ENCODE data around the gene KRTAP19-8.

The KRTAP19-8 gene

GRCh38 chr21:31012133-31013089 is 25.9 kb downstream of the KRTAP19-8 start:
- no peak for DNase-seq (ENCODE audit: low spot score)

- no peak for DNase-seq (ENCODE audit: low spot score)
Measured at GRCh38 chr21:31011412-31011811, 26.9 kb downstream of the KRTAP19-8 start.

DNA sequence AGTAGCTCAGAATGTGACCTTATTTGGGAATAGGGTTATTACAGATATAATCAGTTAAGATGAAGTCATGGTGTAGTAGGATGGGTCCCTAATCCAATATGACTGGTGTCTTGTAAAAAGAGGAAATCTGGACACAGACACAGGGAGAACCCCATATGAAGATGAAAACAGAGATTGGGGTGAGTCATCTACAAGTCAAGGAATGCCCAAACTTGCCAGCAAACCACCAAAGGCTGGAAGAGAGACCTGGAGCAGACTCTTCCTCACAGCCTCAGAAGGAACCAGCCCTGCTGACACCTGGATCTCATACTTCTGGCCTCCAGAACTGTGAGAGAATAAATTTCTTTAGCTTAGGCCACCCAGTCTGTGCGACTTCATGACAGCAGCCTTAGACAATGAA is 29.9 kb downstream of the KRTAP19-8 start:
- DNase-seq (ENCODE audit: low spot score) = no peak

- DNase-seq (ENCODE audit: low spot score) = no peak
Measured at GRCh38 chr21:31005019-31005418, 33.3 kb downstream of the KRTAP19-8 start.

GRCh38 chr21:31003471-31003870 is 34.8 kb downstream of the KRTAP19-8 start:
- no peak for DNase-seq (ENCODE audit: low spot score)

GRCh38 chr21:30997541-30997940 is 40.7 kb downstream of the KRTAP19-8 start:
- DNase-seq (ENCODE audit: low spot score) = no peak

DNA sequence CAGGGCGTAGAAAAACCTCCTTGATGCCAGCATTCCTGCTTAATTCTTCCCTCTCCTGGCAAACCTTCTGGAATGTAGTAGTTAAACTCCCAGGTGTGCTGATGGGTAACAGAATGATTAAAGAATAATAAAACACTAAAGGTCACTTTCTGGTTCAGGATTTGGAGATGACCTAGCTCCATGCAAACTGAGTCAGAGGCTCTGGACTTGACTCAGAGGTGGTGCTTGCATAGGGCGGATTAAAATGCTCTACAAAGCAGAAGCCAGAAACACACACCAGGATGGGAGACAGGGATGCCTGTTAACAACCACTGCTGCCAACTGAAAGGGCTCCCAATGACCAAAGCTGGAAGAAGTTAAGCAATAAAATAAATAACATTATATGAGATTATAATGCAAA is 41.5 kb downstream of the KRTAP19-8 start:
- DNase-seq (ENCODE audit: low spot score) = no peak

DNA sequence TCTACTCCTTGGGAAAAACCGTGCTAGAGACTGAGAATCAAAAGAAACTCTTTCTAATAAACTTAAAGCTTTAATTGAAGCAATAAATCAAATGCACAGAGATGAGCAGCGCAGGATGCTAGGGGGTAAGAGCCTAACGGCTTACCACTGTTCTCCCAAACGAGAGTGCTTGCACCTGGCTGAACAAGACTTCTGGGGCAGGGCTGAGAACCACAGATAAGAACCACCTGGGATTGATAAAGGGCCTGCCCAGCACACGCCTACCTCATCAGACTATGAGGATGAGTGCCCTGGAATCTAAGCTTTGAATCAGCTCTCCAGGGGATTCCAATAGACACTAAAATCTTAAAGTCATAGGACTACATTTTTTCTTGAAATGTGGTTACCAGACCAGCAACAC is 43.3 kb downstream of the KRTAP19-8 start:
- no peak for DNase-seq (ENCODE audit: low spot score)

- DNase-seq (ENCODE audit: low spot score) = no peak
Measured at GRCh38 chr21:30990514-30991262, 47.6 kb downstream of the KRTAP19-8 start.

- no peak for DNase-seq (ENCODE audit: low spot score)
Measured at GRCh38 chr21:30988706-30989105, 49.6 kb downstream of the KRTAP19-8 start.
